Measurements from ENCODE around the gene CFAP61.
"Not testable (repeated sequence)": the region's sequence is repeated elsewhere in the genome, so short reads cannot be mapped to it uniquely, and the experiment has no call there.

CFAP61 gene

DNA sequence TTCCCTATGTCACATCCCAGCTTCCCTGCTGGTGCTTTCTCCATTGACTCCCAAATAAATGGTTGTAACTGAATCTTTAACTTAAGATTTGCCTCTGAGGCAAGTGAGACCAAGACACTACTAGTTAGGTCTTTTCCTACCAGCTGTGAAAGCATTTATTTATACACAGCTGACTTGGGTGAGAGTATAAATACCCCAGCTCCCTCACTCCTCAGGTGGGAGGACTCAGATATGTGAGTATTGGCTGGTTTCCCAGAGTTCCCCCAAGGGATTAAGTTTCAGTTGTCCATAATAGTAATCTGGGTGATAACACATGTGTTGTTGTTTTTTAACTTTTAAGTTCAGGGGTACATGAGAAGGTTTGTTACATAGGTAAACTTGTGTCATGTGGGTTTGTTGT, 49.8 kb downstream of the CFAP61 start:
- no peak for TF ChIP-seq EZH2phosphoT487 (conservative IDR thresholded peaks at IDR 0.05; ENCODE audit: low read length)
- TF ChIP-seq CTCF (IDR thresholded peaks at IDR 0.05; ENCODE audit: insufficient read depth, low read length, poor library complexity, severe bottlenecking): no peak
- Histone ChIP-seq H3F3A (ENCODE audit: insufficient read depth) (no peaks in the 10 kb centered on the region), H3K9me2 (replicated peaks; ENCODE audit: insufficient read depth, low read length) (no peaks in the 10 kb centered on the region), H3K79me2 (ENCODE audit: insufficient read depth, low read length) (no peaks in the 10 kb centered on the region), H3K9me3 (ENCODE audit: insufficient read depth, low read length) (no peaks in the 10 kb centered on the region), H2AFZ (ENCODE audit: low read depth, low read length, severe bottlenecking) (no peak overlapping the region), H3K4me2 (ENCODE audit: low read depth, low read length, poor library complexity, severe bottlenecking) (no peak overlapping the region), H3K36me3 (ENCODE audit: low read length) (no peaks in the 10 kb centered on the region), H3K4me3 (ENCODE audit: insufficient read depth, low read length, poor library complexity, severe bottlenecking) (no peak overlapping the region), H3K27ac (ENCODE audit: low read depth, low read length) (no peak overlapping the region), H4K20me1 (ENCODE audit: low read depth, low read length) (no peaks in the 10 kb centered on the region), H3K27me3 (ENCODE audit: low read length) (no peaks in the 10 kb centered on the region), H3K9ac (ENCODE audit: low read length) (no peak overlapping the region)

DNA sequence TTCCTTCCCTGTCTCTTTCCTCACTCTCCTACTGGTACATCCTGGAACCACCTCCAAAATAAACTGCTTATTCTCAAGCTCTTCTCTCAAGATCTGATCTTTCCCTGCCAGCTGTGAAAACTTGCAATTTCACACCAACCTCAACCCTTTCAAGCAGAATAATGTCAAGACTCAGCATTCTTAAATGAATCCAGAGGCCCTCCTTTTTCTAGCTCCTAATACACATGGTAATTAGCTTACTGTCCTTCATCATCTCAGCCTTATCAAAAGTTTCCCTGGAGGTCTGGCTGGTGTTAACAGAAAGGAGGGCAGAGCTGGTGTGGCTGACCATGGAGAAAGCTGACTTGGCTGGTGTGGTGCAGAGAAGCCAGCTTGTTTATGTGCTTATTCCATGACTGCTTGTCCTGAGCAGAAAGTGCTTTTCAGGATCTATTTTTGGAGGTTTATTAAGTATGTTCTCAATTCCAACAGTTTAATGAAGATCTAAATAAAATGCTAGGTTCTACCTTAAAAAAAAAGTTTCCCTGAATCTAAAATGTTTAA, 50.5 kb downstream of the CFAP61 start:
- Histone ChIP-seq H3F3A (ENCODE audit: insufficient read depth) (no peaks in the 10 kb centered on the region), H4K20me1 (ENCODE audit: low read depth, low read length) (no peaks in the 10 kb centered on the region), H3K9me3 (ENCODE audit: insufficient read depth, low read length) (no peaks in the 10 kb centered on the region), H2AFZ (ENCODE audit: low read depth, low read length, severe bottlenecking) (no peak overlapping the region), H3K36me3 (ENCODE audit: low read length) (no peaks in the 10 kb centered on the region), H3K27ac (ENCODE audit: low read depth, low read length) (no peak overlapping the region), H3K4me3 (ENCODE audit: insufficient read depth, low read length, poor library complexity, severe bottlenecking) (no peak overlapping the region), H3K9ac (ENCODE audit: low read length) (no peak overlapping the region), H3K27me3 (ENCODE audit: low read length) (no peaks in the 10 kb centered on the region), H3K79me2 (ENCODE audit: insufficient read depth, low read length) (no peaks in the 10 kb centered on the region), H3K4me2 (ENCODE audit: low read depth, low read length, poor library complexity, severe bottlenecking) (no peak overlapping the region), H3K9me2 (replicated peaks; ENCODE audit: insufficient read depth, low read length) (no peaks in the 10 kb centered on the region)
- TF ChIP-seq EZH2phosphoT487 (conservative IDR thresholded peaks at IDR 0.05; ENCODE audit: low read length): no peak
- TF ChIP-seq CTCF (IDR thresholded peaks at IDR 0.05; ENCODE audit: insufficient read depth, low read length, poor library complexity, severe bottlenecking): no peak

DNA sequence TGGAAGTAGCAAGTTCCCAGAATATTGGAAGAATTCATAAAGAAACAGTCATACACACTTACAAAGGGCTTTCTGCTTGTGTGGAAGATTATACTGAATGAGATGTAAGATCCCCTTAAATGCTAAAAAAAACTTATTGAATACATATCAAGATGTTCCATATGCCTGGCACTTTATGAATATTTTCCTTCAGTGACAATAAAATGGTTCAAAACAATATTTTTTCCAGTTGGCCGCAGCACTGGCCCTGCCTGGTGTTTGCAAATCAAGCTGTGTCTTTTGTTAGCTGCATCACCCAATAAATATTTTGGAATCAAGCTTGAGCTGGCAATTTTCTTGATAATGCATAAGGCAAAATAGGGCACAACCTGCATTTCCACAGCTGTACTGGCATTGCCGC, 51.2 kb downstream of the CFAP61 start:
- Histone ChIP-seq H3K36me3 (ENCODE audit: low read length) (no peaks in the 10 kb centered on the region), H3K4me3 (ENCODE audit: insufficient read depth, low read length, poor library complexity, severe bottlenecking) (no peak overlapping the region), H3F3A (ENCODE audit: insufficient read depth) (no peaks in the 10 kb centered on the region), H3K79me2 (ENCODE audit: insufficient read depth, low read length) (no peaks in the 10 kb centered on the region), H4K20me1 (ENCODE audit: low read depth, low read length) (no peaks in the 10 kb centered on the region), H2AFZ (ENCODE audit: low read depth, low read length, severe bottlenecking) (no peak overlapping the region), H3K27me3 (ENCODE audit: low read length) (no peaks in the 10 kb centered on the region), H3K9me3 (ENCODE audit: insufficient read depth, low read length) (no peaks in the 10 kb centered on the region), H3K27ac (ENCODE audit: low read depth, low read length) (no peak overlapping the region), H3K4me2 (ENCODE audit: low read depth, low read length, poor library complexity, severe bottlenecking) (no peak overlapping the region), H3K9ac (ENCODE audit: low read length) (no peak overlapping the region), H3K9me2 (replicated peaks; ENCODE audit: insufficient read depth, low read length) (no peaks in the 10 kb centered on the region)
- TF ChIP-seq CTCF (IDR thresholded peaks at IDR 0.05; ENCODE audit: insufficient read depth, low read length, poor library complexity, severe bottlenecking) (no peak), EZH2phosphoT487 (conservative IDR thresholded peaks at IDR 0.05; ENCODE audit: low read length) (no peak)

- not testable (repeated sequence) for H3K27ac ChIP-seq (ENCODE audit: low read depth, low read length); H3K27me3 ChIP-seq (ENCODE audit: low read length); H3K9me2 ChIP-seq (replicated peaks; ENCODE audit: insufficient read depth, low read length); H3K4me3 ChIP-seq (ENCODE audit: insufficient read depth, low read length, poor library complexity, severe bottlenecking); H3K4me2 ChIP-seq (ENCODE audit: low read depth, low read length, poor library complexity, severe bottlenecking); H3F3A ChIP-seq (ENCODE audit: insufficient read depth); H3K9ac ChIP-seq (ENCODE audit: low read length); H4K20me1 ChIP-seq (ENCODE audit: low read depth, low read length); H3K36me3 ChIP-seq (ENCODE audit: low read length); H3K9me3 ChIP-seq (ENCODE audit: insufficient read depth, low read length); H3K79me2 ChIP-seq (ENCODE audit: insufficient read depth, low read length); H2AFZ ChIP-seq (ENCODE audit: low read depth, low read length, severe bottlenecking)
These were observed 70.9 kb downstream of the CFAP61 start for GRCh38 chr20:20123187-20123586.
